ENCODE measurements around the gene NCK2. TPM values are rescaled to one million over a fixed set of nuclear protein-coding genes. Genes with fewer than 3 reads are reported as not detected.

The NCK2 gene
- total and polyA plus RNA-seq, 2 experiments from 2014 or later, result 72.6 to 100 TPM

- H3K4me1 ChIP-seq (ENCODE audit: insufficient read depth), result peaks cover 5% of the 10 kb centered on the region
- no peak for DNase-seq (ENCODE audit: low spot score)
- H3K4me3 ChIP-seq, result no peak overlapping the region
- H3K36me3 ChIP-seq (replicated peaks; ENCODE audit: insufficient read depth, low read depth), result no peaks in the 10 kb centered on the region
- H3K27ac ChIP-seq, result no peak overlapping the region
- no peak for TF ChIP-seq EZH2phosphoT487 (IDR thresholded peaks at IDR 0.05; ENCODE audit: low read depth, severe bottlenecking, unreplicated experiment)
- no peak for TF ChIP-seq CTCF (IDR thresholded peaks at IDR 0.05; ENCODE audit: poor library complexity)
- TF ChIP-seq EZH2 (IDR thresholded peaks at IDR 0.05; ENCODE audit: borderline replicate concordance), result no peak
- no peak overlapping the region for H2AFZ ChIP-seq
- WGBS (ENCODE audit: low lambda C conversion rate, missing lambda C conversion rate), result 81% methylated on average over 12 of the region's 12 CpGs
- no peak overlapping the region for H3K4me2 ChIP-seq
- peaks cover 96% of the 10 kb centered on the region for H3K79me2 ChIP-seq
- no peaks in the 10 kb centered on the region for H3K27me3 ChIP-seq
- no peaks in the 10 kb centered on the region for H3K9me2 ChIP-seq (replicated peaks; ENCODE audit: insufficient read depth)
- H4K20me1 ChIP-seq (ENCODE audit: insufficient read depth, poor library complexity, severe bottlenecking), result peaks cover 36% of the 10 kb centered on the region
- H3K9me3 ChIP-seq (ENCODE audit: low read depth), result no peaks in the 10 kb centered on the region
Observed at GRCh38 chr2:105843476-105844374, 99.0 kb downstream of the NCK2 start.

- Histone ChIP-seq H3K79me2 (peaks cover 96% of the 10 kb centered on the region), H4K20me1 (ENCODE audit: insufficient read depth, poor library complexity, severe bottlenecking) (peaks cover 43% of the 10 kb centered on the region)
Observed at GRCh38 chr2:105845976-105846375, 101.3 kb downstream of the NCK2 start.

GRCh38 chr2:105847056-105847455 is 102.3 kb downstream of the NCK2 start:
- Histone ChIP-seq H3K4me2 (no peak overlapping the region), H3K4me1 (ENCODE audit: insufficient read depth) (peaks cover 5% of the 10 kb centered on the region), H3K9me3 (ENCODE audit: low read depth) (no peaks in the 10 kb centered on the region), H3K36me3 (replicated peaks; ENCODE audit: insufficient read depth, low read depth) (no peaks in the 10 kb centered on the region), H3K27ac (no peak overlapping the region), H3K4me3 (no peak overlapping the region), H3K9me2 (replicated peaks; ENCODE audit: insufficient read depth) (no peaks in the 10 kb centered on the region), H3K27me3 (no peaks in the 10 kb centered on the region), H4K20me1 (ENCODE audit: insufficient read depth, poor library complexity, severe bottlenecking) (peaks cover 43% of the 10 kb centered on the region), H3K79me2 (peaks cover 96% of the 10 kb centered on the region), H2AFZ (no peak overlapping the region)
- DNase-seq (ENCODE audit: low spot score), result no peak
- TF ChIP-seq EZH2 (IDR thresholded peaks at IDR 0.05; ENCODE audit: borderline replicate concordance), result no peak
- TF ChIP-seq CTCF (IDR thresholded peaks at IDR 0.05; ENCODE audit: poor library complexity), result no peak
- no peak for TF ChIP-seq EZH2phosphoT487 (IDR thresholded peaks at IDR 0.05; ENCODE audit: low read depth, severe bottlenecking, unreplicated experiment)
- 89% methylated on average over 2 of the region's 2 CpGs for WGBS (ENCODE audit: low lambda C conversion rate, missing lambda C conversion rate)

More at GRCh38 chr2:105845976-105846375, 101.3 kb downstream of the NCK2 start:
- no peak for DNase-seq (ENCODE audit: low spot score)
- H2AFZ ChIP-seq, result no peak overlapping the region
- no peak overlapping the region for H3K27ac ChIP-seq
- H3K36me3 ChIP-seq (replicated peaks; ENCODE audit: insufficient read depth, low read depth), result no peaks in the 10 kb centered on the region
- TF ChIP-seq CTCF (IDR thresholded peaks at IDR 0.05; ENCODE audit: poor library complexity) (no peak), EZH2phosphoT487 (IDR thresholded peaks at IDR 0.05; ENCODE audit: low read depth, severe bottlenecking, unreplicated experiment) (no peak), EZH2 (IDR thresholded peaks at IDR 0.05; ENCODE audit: borderline replicate concordance) (no peak)
- H3K27me3 ChIP-seq, result no peaks in the 10 kb centered on the region
- H3K4me1 ChIP-seq (ENCODE audit: insufficient read depth), result peaks cover 5% of the 10 kb centered on the region
- H3K4me3 ChIP-seq, result no peak overlapping the region
- H3K9me3 ChIP-seq (ENCODE audit: low read depth), result no peaks in the 10 kb centered on the region
- 81% methylated on average over 3 of the region's 3 CpGs for WGBS (ENCODE audit: low lambda C conversion rate, missing lambda C conversion rate)
- no peaks in the 10 kb centered on the region for H3K9me2 ChIP-seq (replicated peaks; ENCODE audit: insufficient read depth)
- no peak overlapping the region for H3K4me2 ChIP-seq
